HepG2 (cell line): ENCODE results near the gene HIRA. TPM values are rescaled to one million over a fixed set of nuclear protein-coding genes. Genes with fewer than 3 reads are reported as not detected.

Source experiments
- ATAC-seq: fragments of 200-7000 bp; cut with Tn5 transposase; 3 replicates; pipeline ENCODE4 v1.9.1; 2020; ENCODE audit warnings: mild to moderate bottlenecking, moderate library complexity
- BruUV-seq: library from RNA; stranded (reverse); fragments of 400-500 nt; replicated peaks from 2 replicates; lab custom pipeline; 2021; lab: Mats Ljungman, UMichigan
- CTCF ChIA-PET: fragments of 300-600 bp; formaldehyde crosslinking; extraction: SDS; loops from one replicate; lab custom pipeline; 2021; ENCODE audit warnings: low total read pairs, inconsistent platforms, low intra/inter-chr PET ratio; lab: Yijun Ruan, JAX
- POLR2A ChIA-PET: fragments of 350-600 bp; sonication (Branson Sonifier 250); formaldehyde crosslinking; loops from one replicate; lab custom pipeline; 2020; ENCODE audit warnings: antibody characterized with exemption, inconsistent platforms; lab: Yijun Ruan, JAX
- DNase-seq: peaks from one replicate; pipeline ENCODE4 v3.0.0-alpha.2; 2015; ENCODE audit warnings: low spot score
- FAIRE-seq: peaks from 3 replicates; lab custom pipeline; 2011; peaks lifted over from hg19 to GRCh38; lab: Jason Lieb, UNC
- H2AFZ ChIP-seq: one replicate; pipeline ENCODE4 v1.6.1; 2011; ENCODE audit warnings: low read length, inconsistent platforms
- H3K27ac ChIP-seq: fragments of 300-600 bp; 3 replicates; pipeline ENCODE4 v1.8.0; 2011; ENCODE audit warnings: mixed run types, mild to moderate bottlenecking, mixed read lengths, low read length, inconsistent platforms; ENCODE audit not compliant: insufficient read depth; ENCODE audit errors: extremely low read length
- H3K27me3 ChIP-seq, 2 experiments: fragments of 200-600 bp in 1 of 2; 2 replicates in 1 of 2; 3 replicates in 1 of 2; pipeline versions ENCODE4 v1.6.0 to v1.8.0; 2011; ENCODE audit warnings: low read length in 2 of 2, mild to moderate bottlenecking in 2 of 2, moderate library complexity in 2 of 2, inconsistent platforms in 1 of 2; ENCODE audit not compliant: insufficient read depth in 2 of 2, control insufficient read depth in 1 of 2
- H3K36me3 ChIP-seq, 2 experiments: fragments of 200-600 bp in 1 of 2; replicated peaks in 1 of 2; 2 replicates in 1 of 2; 3 replicates in 1 of 2; pipeline versions ENCODE4 v1.5.1 to v1.8.0; 2011; ENCODE audit warnings: low read length in 2 of 2, inconsistent platforms in 1 of 2; ENCODE audit not compliant: insufficient read depth in 2 of 2, control insufficient read depth in 1 of 2
- H3K4me1 ChIP-seq: 2 replicates; pipeline ENCODE4 v1.5.1; 2012; ENCODE audit warnings: low read length, inconsistent platforms; ENCODE audit not compliant: insufficient read depth
- H3K4me2 ChIP-seq: 2 replicates; pipeline ENCODE4 v1.6.0; 2011; ENCODE audit warnings: low read depth, low read length, inconsistent platforms
- H3K4me3 ChIP-seq, 3 experiments: fragments of 200-600 bp in 1 of 3; sonication (generic), shearing (Covaris generic) in 1 of 3; replicated peaks in 1 of 3; 2 replicates each; pipeline ENCODE4 v1.5.1; 2011 to 2016; ENCODE audit warnings: low read length in 3 of 3, inconsistent platforms in 2 of 3, low read depth in 2 of 3, mild to moderate bottlenecking in 2 of 3, control low read depth in 1 of 3, mixed read lengths in 1 of 3; ENCODE audit not compliant: insufficient read depth in 1 of 3
- H3K79me2 ChIP-seq: one replicate; pipeline ENCODE4 v1.6.1; 2011; ENCODE audit warnings: low read length, inconsistent platforms; ENCODE audit not compliant: insufficient read depth
- H3K9ac ChIP-seq: 2 replicates; pipeline ENCODE4 v1.6.0; 2011; ENCODE audit warnings: mild to moderate bottlenecking, low read depth, low read length, inconsistent platforms; ENCODE audit not compliant: insufficient read depth
- H3K9me3 ChIP-seq: 2 replicates; pipeline ENCODE4 v1.5.1; 2012; ENCODE audit warnings: mild to moderate bottlenecking, low read length
- H4K20me1 ChIP-seq: 2 replicates; pipeline ENCODE4 v1.6.0; 2011; ENCODE audit warnings: inconsistent platforms, mild to moderate bottlenecking, low read length, moderate library complexity; ENCODE audit not compliant: insufficient read depth
- AKAP8 ChIP-seq: sonication (generic); formaldehyde crosslinking; IDR thresholded peaks from 2 replicates; pipeline ENCODE4 v1.5.1; 2020; ENCODE audit warnings: mild to moderate bottlenecking, missing genetic modification reagents
- FOXA3 ChIP-seq: IDR thresholded peaks from 2 replicates; pipeline ENCODE4 v1.6.1; 2016; ENCODE audit warnings: missing genetic modification reagents, missing compliant biosample characterization
- HDAC1 ChIP-seq: sonication (generic); formaldehyde crosslinking; IDR thresholded peaks from 2 replicates; pipeline ENCODE4 v1.5.1; 2020; ENCODE audit warnings: mild to moderate bottlenecking, missing genetic modification reagents
- HNRNPUL1 ChIP-seq: fragments of 200-400 bp; formaldehyde crosslinking; IDR thresholded peaks from 2 replicates; pipeline ENCODE4 v1.6.1; 2017; ENCODE audit warnings: low read depth, mild to moderate bottlenecking, low read length, moderate library complexity
- MAFG ChIP-seq: sonication (generic); formaldehyde crosslinking; IDR thresholded peaks from 2 replicates; pipeline ENCODE4 v1.5.1; 2020; ENCODE audit warnings: mild to moderate bottlenecking, missing genetic modification reagents
- NKX3-1 ChIP-seq: sonication (generic); formaldehyde crosslinking; IDR thresholded peaks from 2 replicates; pipeline ENCODE4 v1.5.0; 2020; ENCODE audit warnings: missing genetic modification reagents
- RCOR2 ChIP-seq: IDR thresholded peaks from 2 replicates; pipeline ENCODE4 v1.6.1; 2016; ENCODE audit warnings: missing biosample characterization, missing genetic modification reagents
- SMAD3 ChIP-seq: sonication (generic); formaldehyde crosslinking; IDR thresholded peaks from 2 replicates; pipeline ENCODE4 v1.4.0; 2020; ENCODE audit warnings: missing genetic modification reagents
- SP4 ChIP-seq: sonication (generic); formaldehyde crosslinking; IDR thresholded peaks from 2 replicates; pipeline ENCODE4 v1.8.1; 2023; ENCODE audit warnings: mild to moderate bottlenecking, missing genetic modification reagents
- ZNF501 ChIP-seq: sonication (generic); formaldehyde crosslinking; IDR thresholded peaks from 2 replicates; pipeline ENCODE4 v1.5.1; 2020; ENCODE audit warnings: mild to moderate bottlenecking, moderate library complexity, missing genetic modification reagents
- ZNF567 ChIP-seq: sonication (generic); formaldehyde crosslinking; IDR thresholded peaks from 2 replicates; pipeline ENCODE4 v1.8.1; 2023; ENCODE audit warnings: mild to moderate bottlenecking, missing genetic modification reagents, borderline replicate concordance
- WGBS: methylation state at CpG from one replicate; pipeline ENCODE4 v1.1.6; 2017; ENCODE audit warnings: low lambda C conversion rate; 5-methylcytosine and 5-hydroxymethylcytosine counted together
- in situ Hi-C: cut with HindIII; loops from 2 replicates; pipeline ENCODE4 v1.10.0; 2017; ENCODE audit warnings: low pct_unique_long_range_greater_than_20kb; ENCODE audit not compliant: extremely low pct_ligation_motif_present
- intact Hi-C: fragments of 100-400 bp; cut with micrococcal nuclease; formaldehyde crosslinking; loops from one replicate; pipeline ENCODE4 v1.10.0; 2022; ENCODE audit not compliant: unreplicated experiment
- polyA plus RNA-seq, 8 experiments: library from polyadenylated mRNA; depleted of rRNA in 3 of 8; stranded (reverse) in 7 of 8; unstranded in 1 of 8; fragments of >200 nt; fragmentation: Illumina TruSeq in 4 of 8; extraction: Trizol in 4 of 8; gene quantifications; 2 replicates each; pipeline versions ENCODE4 v1.2.1 to v1.2.3, GENCODE V29; 2011 to 2016; ENCODE audit warnings: low read depth in 4 of 8, missing spikeins in 1 of 8, mixed read lengths in 1 of 8; ENCODE audit not compliant: insufficient read depth in 1 of 8
- total RNA-seq, 5 experiments: library from RNA; depleted of rRNA; stranded (reverse); fragments of >200 nt; fragmentation: Illumina TruSeq; extraction: Trizol; gene quantifications; 2 replicates each; pipeline ENCODE4 v1.2.3, GENCODE V29; 2016; ENCODE audit warnings: low read depth in 1 of 5
- TF ChIP-seq, protein P1 (sequence below): sonication (generic); formaldehyde crosslinking; IDR thresholded peaks from 2 replicates; pipeline ENCODE4 v1.9.0; 2022; ENCODE audit warnings: missing genetic modification reagents, mild to moderate bottlenecking, borderline replicate concordance
- TF ChIP-seq, protein P2 (sequence below): sonication (generic); formaldehyde crosslinking; IDR thresholded peaks from 2 replicates; pipeline ENCODE4 v1.4.0; 2020; ENCODE audit warnings: missing genetic modification reagents
- TF ChIP-seq, protein P3 (sequence below): sonication (generic); formaldehyde crosslinking; IDR thresholded peaks from 2 replicates; pipeline ENCODE4 v1.5.0; 2020; ENCODE audit warnings: mild to moderate bottlenecking, missing genetic modification reagents
- TF ChIP-seq, protein P4 (sequence below): sonication (generic); formaldehyde crosslinking; IDR thresholded peaks from 2 replicates; pipeline ENCODE4 v1.8.1; 2023; ENCODE audit warnings: mild to moderate bottlenecking, missing genetic modification reagents
- TF ChIP-seq, protein P5 (sequence below): sonication (generic); formaldehyde crosslinking; IDR thresholded peaks from 2 replicates; pipeline ENCODE4 v1.8.1; 2023; ENCODE audit warnings: mild to moderate bottlenecking, missing genetic modification reagents

The HIRA gene
- total and polyA plus RNA-seq, 2 of the 13 experiments (the other 11 are each of a cell fraction or from before 2014, with no cell fraction given), result 21.5 to 29.2 TPM

DNA sequence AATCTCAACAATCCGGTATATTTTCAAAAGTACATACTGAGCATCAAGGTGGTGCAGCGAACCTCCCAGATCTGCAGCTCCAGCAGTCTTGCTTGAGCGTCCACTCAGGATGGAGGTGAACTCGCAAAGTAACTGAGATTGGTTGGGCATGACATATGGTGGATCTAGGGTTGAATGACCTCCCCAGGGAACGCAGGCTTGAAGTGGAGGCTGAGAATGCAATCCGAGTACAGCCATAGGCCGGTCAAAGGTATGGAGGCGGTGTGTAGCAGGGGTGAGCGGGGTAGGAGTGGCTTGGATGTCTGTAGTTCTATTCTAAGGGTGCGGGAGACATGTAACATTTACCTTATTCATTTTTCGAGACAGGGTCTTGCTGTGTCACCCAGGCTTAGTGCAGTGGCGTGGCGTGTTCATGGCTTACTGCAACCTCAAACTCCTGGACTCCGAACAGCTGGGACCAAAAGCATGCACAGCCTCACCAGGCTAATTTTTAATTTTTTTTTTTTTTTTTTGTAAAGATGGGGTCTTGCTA lies 16.6 kb upstream of the HIRA start (continued):
- TF ChIP-seq, protein P1, sequence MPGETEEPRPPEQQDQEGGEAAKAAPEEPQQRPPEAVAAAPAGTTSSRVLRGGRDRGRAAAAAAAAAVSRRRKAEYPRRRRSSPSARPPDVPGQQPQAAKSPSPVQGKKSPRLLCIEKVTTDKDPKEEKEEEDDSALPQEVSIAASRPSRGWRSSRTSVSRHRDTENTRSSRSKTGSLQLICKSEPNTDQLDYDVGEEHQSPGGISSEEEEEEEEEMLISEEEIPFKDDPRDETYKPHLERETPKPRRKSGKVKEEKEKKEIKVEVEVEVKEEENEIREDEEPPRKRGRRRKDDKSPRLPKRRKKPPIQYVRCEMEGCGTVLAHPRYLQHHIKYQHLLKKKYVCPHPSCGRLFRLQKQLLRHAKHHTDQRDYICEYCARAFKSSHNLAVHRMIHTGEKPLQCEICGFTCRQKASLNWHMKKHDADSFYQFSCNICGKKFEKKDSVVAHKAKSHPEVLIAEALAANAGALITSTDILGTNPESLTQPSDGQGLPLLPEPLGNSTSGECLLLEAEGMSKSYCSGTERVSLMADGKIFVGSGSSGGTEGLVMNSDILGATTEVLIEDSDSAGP, result peak; percentile 1; the same call in 1 of the 2 replicates
- TF ChIP-seq SP4 (CRISPR knock-in tag), result no peak

DNA sequence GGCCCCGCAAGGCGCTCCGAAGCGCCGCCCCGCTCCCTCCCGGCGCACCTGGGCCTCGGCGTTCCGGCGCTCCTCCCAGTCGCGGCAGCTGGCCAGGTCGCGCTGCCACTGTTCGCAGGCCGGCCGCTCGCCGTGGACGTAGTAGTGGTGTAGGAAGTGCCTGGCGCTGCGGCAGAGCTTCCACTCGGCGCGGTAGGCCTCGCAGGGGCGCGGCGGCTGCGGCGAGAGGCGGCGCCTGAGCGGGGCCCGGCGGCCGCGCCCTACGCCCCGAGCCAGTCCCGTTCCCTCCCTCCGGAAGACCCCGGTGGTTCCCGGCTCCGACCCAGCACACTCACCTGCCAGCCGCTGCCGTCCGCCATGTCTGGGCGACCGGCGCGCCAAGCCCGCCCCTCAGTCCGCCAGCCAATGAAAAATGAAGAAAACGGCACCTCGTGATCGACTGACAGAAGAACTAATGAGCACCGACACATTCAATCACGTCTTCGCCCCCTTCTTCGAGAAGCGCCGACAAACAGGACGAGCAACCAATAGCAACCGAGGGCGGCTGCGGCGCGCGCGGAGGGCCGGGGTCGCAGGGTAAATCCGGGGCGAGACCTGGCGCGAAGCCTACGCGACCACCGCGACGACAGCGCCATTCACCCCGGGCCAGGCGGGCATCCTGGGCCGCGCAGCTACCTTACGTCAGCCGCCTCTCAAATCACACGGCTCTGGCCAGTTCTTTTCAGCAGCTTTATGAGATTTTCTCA lies 16.0 kb upstream of the HIRA start, which contains the start of gene C22orf39:
C22orf39 (minus strand) TSS at position 382 of the 746 bp plus-strand sequence; CDS start at position 359, 23 bp downstream.
- POLR2A ChIA-PET, result interaction anchor here (0.6 to 3.4 kb wide), 7 partner anchors 15 to 325 kb away, joined by 3 to 23 read pairs (median 4); partner anchors contain the start of genes CDC45, DGCR2, ESS2 and HIRA
- 4% methylated on average over 25 of the region's 92 CpGs for WGBS
- peak within 1 kb of the TSS; percentile 70 to 86 (median 81) for H3K4me3 ChIP-seq
- no peaks in the 10 kb centered on the region for H4K20me1 ChIP-seq
- peaks cover 36% of the 10 kb centered on the region for H3K79me2 ChIP-seq
- H3K27me3 ChIP-seq, result no peaks in the 10 kb centered on the region; a peak in 1 of 5 replicates
- H3K9ac ChIP-seq, result peak within 1 kb of the TSS; percentile 93
- peak within 1 kb of the TSS; percentile 96 for H3K4me2 ChIP-seq
- in situ Hi-C loops, result no loop called here
- DNase-seq (peak; percentile 93), ATAC-seq (peak; percentile 90), FAIRE-seq (peak; percentile 66)
- H3K9me3 ChIP-seq, result no peaks in the 10 kb centered on the region
- no TSS peak for BruUV-seq
- H3K4me1 ChIP-seq, result peaks cover 40% of the 10 kb centered on the region
- CTCF ChIA-PET, result no interaction called here
- H3K27ac ChIP-seq, result peak within 1 kb of the TSS; percentile 84
- H2AFZ ChIP-seq, result peak within 1 kb of the TSS; percentile 37
- intact Hi-C loops, result loop anchor here (2.0 kb wide), 2 partner anchors 15 to 31 kb away; partner anchors contain the start of genes CDC45, MRPL40 and UFD1
- H3K36me3 ChIP-seq, result peaks cover 8 to 41% of the 10 kb centered on the region in 2 experiments; a peak in 4 of 5 replicates
- TF ChIP-seq, protein P2, sequence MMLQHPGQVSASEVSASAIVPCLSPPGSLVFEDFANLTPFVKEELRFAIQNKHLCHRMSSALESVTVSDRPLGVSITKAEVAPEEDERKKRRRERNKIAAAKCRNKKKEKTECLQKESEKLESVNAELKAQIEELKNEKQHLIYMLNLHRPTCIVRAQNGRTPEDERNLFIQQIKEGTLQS (CRISPR knock-in tag), result peak; percentile 13
- TF ChIP-seq AKAP8 (CRISPR knock-in tag) (no peak), RCOR2 (CRISPR knock-in tag) (no peak), NKX3-1 (CRISPR knock-in tag) (no peak; the same call in 1 of the 2 replicates), ZNF501 (CRISPR knock-in tag) (peak; percentile 46; the same call in 1 of the 2 replicates), FOXA3 (CRISPR knock-in tag) (no peak), ZNF567 (CRISPR knock-in tag) (0 out of 2 replicates have a peak, but pooled peaks have one; percentile 3), HNRNPUL1 (no peak), MAFG (no peak), SMAD3 (no peak), HDAC1 (CRISPR knock-in tag) (peak; percentile 41; the same call in 1 of the 2 replicates)
- TF ChIP-seq, protein P3, sequence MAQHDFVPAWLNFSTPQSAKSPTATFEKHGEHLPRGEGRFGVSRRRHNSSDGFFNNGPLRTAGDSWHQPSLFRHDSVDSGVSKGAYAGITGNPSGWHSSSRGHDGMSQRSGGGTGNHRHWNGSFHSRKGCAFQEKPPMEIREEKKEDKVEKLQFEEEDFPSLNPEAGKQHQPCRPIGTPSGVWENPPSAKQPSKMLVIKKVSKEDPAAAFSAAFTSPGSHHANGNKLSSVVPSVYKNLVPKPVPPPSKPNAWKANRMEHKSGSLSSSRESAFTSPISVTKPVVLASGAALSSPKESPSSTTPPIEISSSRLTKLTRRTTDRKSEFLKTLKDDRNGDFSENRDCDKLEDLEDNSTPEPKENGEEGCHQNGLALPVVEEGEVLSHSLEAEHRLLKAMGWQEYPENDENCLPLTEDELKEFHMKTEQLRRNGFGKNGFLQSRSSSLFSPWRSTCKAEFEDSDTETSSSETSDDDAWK, result no peak
- TF ChIP-seq, protein P4, sequence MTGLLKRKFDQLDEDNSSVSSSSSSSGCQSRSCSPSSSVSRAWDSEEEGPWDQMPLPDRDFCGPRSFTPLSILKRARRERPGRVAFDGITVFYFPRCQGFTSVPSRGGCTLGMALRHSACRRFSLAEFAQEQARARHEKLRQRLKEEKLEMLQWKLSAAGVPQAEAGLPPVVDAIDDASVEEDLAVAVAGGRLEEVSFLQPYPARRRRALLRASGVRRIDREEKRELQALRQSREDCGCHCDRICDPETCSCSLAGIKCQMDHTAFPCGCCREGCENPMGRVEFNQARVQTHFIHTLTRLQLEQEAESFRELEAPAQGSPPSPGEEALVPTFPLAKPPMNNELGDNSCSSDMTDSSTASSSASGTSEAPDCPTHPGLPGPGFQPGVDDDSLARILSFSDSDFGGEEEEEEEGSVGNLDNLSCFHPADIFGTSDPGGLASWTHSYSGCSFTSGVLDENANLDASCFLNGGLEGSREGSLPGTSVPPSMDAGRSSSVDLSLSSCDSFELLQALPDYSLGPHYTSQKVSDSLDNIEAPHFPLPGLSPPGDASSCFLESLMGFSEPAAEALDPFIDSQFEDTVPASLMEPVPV, result no peak
- TF ChIP-seq, protein P5, sequence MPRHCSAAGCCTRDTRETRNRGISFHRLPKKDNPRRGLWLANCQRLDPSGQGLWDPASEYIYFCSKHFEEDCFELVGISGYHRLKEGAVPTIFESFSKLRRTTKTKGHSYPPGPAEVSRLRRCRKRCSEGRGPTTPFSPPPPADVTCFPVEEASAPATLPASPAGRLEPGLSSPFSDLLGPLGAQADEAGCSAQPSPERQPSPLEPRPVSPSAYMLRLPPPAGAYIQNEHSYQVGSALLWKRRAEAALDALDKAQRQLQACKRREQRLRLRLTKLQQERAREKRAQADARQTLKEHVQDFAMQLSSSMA (CRISPR knock-in tag), result no peak
